ENCODE data around the gene OAS2. TPM values are rescaled to one million over a fixed set of nuclear protein-coding genes. Genes with fewer than 3 reads are reported as not detected.

The OAS2 gene
- total and polyA plus RNA-seq, 10 of the 15 experiments (the other 5 are each of a cell fraction or from before 2014, with no cell fraction given): 32.4 to 290 (median 90.2) TPM

DNA sequence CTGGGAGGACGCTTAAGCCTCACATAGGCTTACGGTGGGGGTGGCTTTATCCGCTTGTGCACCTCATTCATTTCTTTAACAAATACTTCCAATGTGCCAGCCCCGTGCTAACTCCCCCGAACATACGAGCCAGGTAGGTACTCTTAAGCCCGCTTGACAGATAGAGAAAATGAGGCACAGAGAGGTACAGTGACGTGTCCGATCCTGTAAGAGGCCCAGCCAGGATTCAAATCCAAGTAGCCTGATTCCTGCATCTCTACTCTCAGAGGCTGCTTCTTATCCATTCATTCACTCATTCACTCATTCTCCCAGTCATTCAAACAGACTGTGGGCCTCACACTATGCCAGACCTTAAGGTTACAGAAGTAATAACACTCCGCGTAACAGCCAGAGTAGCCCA lies 39.6 kb upstream of the OAS2 start:
- peak; percentile 10 for ATAC-seq
- intact Hi-C loops (cut with micrococcal nuclease; ENCODE audit: unreplicated experiment) (loop anchor here (1.0 kb wide), 2 partner anchors 31 to 40 kb away; partner anchors contain the start of gene OAS2), in situ Hi-C loops (cut with MboI) (no loop called here)
- Histone ChIP-seq H3K9me3 (replicated peaks; ENCODE audit: control insufficient read depth, insufficient read depth, low read length) (no peaks in the 10 kb centered on the region), H3K4me3 (peak overlapping the region; percentile 70), H3K9ac (ENCODE audit: control insufficient read depth, insufficient read depth, low read length) (peak overlapping the region; percentile 70), H4K20me1 (ENCODE audit: control insufficient read depth, insufficient read depth) (no peaks in the 10 kb centered on the region), H3K4me2 (ENCODE audit: control insufficient read depth, insufficient read depth) (peak overlapping the region; percentile 99), H2AFZ (ENCODE audit: control insufficient read depth, low read depth, low read length) (peak overlapping the region; percentile 78), H3K36me3 (ENCODE audit: control insufficient read depth in 2 of 2, insufficient read depth in 2 of 2, low read length in 1 of 2) (peaks cover 0 to 4% of the 10 kb centered on the region in 2 experiments; a peak in 2 of 4 replicates), H3K79me2 (ENCODE audit: control insufficient read depth, insufficient read depth, low read length) (peaks cover 26% of the 10 kb centered on the region), H3K27ac (ENCODE audit: control insufficient read depth, insufficient read depth) (peak overlapping the region; percentile 10; the same call in 1 of the 2 replicates), H3K4me1 (ENCODE audit: control insufficient read depth, insufficient read depth, low read length) (peaks cover 8% of the 10 kb centered on the region), H3K27me3 (replicated peaks in 1 of 2; ENCODE audit: control insufficient read depth in 2 of 2, insufficient read depth in 2 of 2, low read length in 1 of 2) (no peaks in the 10 kb centered on the region)
- ChIA-PET SMC1A (ENCODE audit: uncharacterized antibody, unreplicated experiment) (interaction anchor here (1.4 to 4.5 kb wide), 7 partner anchors 13 to 40 kb away, joined by 8 to 36 read pairs (median 17); partner anchors contain the start of genes OAS1 and OAS2), POLR2A (interaction anchor here (1.0 to 5.0 kb wide), 5 partner anchors 14 to 41 kb away, joined by 3 to 20 read pairs (median 11); partner anchors contain the start of genes OAS1 and OAS2), CTCF (interaction anchor here (0.9 to 2.1 kb wide), 4 partner anchors 11 to 54 kb away, joined by 3 to 9 read pairs (median 7); partner anchors contain the start of gene OAS2), RAD21 (ENCODE audit: unreplicated experiment) (interaction anchor here (1.1 to 2.8 kb wide), 4 partner anchors 14 to 39 kb away, joined by 6 to 19 read pairs (median 15); partner anchors contain the start of genes OAS1 and OAS2)
- FAIRE-seq: peak; percentile 31
- TSS peak; percentile 81 for BruUV-seq (replicated peaks)
- TF ChIP-seq IKZF2 (IDR thresholded peaks at IDR 0.05): no peak
- peak; percentile 84 for TF ChIP-seq ZNF24 (IDR thresholded peaks at IDR 0.05)
- DNase-seq (ENCODE audit: low read depth, low spot score): no peak
- WGBS (ENCODE audit: insufficient coverage, insufficient replicate concordance, low lambda C conversion rate, missing lambda C conversion rate): 18% methylated on average over 11 of the region's 11 CpGs

DNA sequence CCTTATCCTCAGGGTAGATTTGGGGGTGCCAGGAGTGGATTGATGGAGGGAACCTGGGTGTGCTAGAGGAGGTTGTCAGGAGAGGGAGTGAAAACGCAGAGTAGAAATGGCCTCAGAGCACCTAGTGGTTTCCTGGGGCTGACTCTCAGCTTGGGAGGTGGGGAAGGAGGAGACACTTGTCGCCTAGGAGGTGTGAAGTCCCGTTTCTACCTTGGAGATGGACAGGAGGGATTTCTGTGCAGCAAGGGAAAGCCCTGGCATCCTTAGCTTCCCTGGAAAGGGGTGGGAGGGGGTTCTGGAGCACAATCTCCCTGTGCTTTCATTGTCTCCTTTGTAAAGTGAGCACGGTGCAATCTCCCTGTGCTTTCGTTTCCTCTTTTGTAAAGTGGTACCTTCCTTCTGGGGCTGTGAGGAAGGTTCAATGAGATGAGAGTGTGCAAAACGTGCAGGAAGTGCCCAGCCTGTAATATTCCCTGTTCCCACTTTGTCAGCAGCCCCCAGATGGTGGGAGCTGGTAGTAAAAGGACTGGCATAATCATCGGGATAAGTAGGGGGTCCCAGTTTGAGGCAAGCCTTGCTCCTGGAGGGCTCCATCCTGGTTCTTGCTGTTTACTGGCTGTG lies 38.4 kb upstream of the OAS2 start:
- FAIRE-seq (peak; percentile 89), DNase-seq (ENCODE audit: low read depth, low spot score) (peak; percentile 65), ATAC-seq (peak; percentile 83)
- H3K27me3 ChIP-seq (replicated peaks in 1 of 2; ENCODE audit: control insufficient read depth in 2 of 2, insufficient read depth in 2 of 2, low read length in 1 of 2): no peaks in the 10 kb centered on the region
- SMC1A ChIA-PET (ENCODE audit: uncharacterized antibody, unreplicated experiment): interaction anchor here (1.4 to 4.5 kb wide), 6 partner anchors 9 to 39 kb away, joined by 4 to 36 read pairs (median 12); partner anchors contain the start of genes OAS1 and OAS2
- peak overlapping the region; percentile 99 for H3K4me2 ChIP-seq (ENCODE audit: control insufficient read depth, insufficient read depth)
- intact Hi-C loops (cut with micrococcal nuclease; ENCODE audit: unreplicated experiment): loop anchor here (1.0 kb wide), 1 partner anchor 38 kb away; the partner anchor contains the start of gene OAS2
- H4K20me1 ChIP-seq (ENCODE audit: control insufficient read depth, insufficient read depth): no peaks in the 10 kb centered on the region
- POLR2A ChIA-PET: interaction anchor here (0.6 to 5.0 kb wide), 6 partner anchors 11 to 42 kb away, joined by 3 to 20 read pairs (median 5); partner anchors contain the start of genes OAS1 and OAS2
- H3K9ac ChIP-seq (ENCODE audit: control insufficient read depth, insufficient read depth, low read length): peak overlapping the region; percentile 70
- H3K9me3 ChIP-seq (replicated peaks; ENCODE audit: control insufficient read depth, insufficient read depth, low read length): no peaks in the 10 kb centered on the region
- 1% methylated on average over 7 of the region's 7 CpGs for WGBS (ENCODE audit: insufficient coverage, insufficient replicate concordance, low lambda C conversion rate, missing lambda C conversion rate)
- peaks cover 8% of the 10 kb centered on the region for H3K4me1 ChIP-seq (ENCODE audit: control insufficient read depth, insufficient read depth, low read length)
- in situ Hi-C loops (cut with MboI): no loop called here
- CTCF ChIA-PET: interaction anchor here (1.0 to 2.8 kb wide), 7 partner anchors 14 to 161 kb away, joined by 3 to 16 read pairs (median 4); partner anchors contain the start of genes OAS1 and OAS2
- peaks cover 26% of the 10 kb centered on the region for H3K79me2 ChIP-seq (ENCODE audit: control insufficient read depth, insufficient read depth, low read length)
- H3K4me3 ChIP-seq: peak overlapping the region; percentile 70
- H3K27ac ChIP-seq (ENCODE audit: control insufficient read depth, insufficient read depth): peak overlapping the region; percentile 67
- H3K36me3 ChIP-seq (ENCODE audit: control insufficient read depth in 2 of 2, insufficient read depth in 2 of 2, low read length in 1 of 2): peaks cover 0 to 4% of the 10 kb centered on the region in 2 experiments; a peak in 2 of 4 replicates
- RAD21 ChIA-PET (ENCODE audit: unreplicated experiment): interaction anchor here (0.6 to 2.8 kb wide), 6 partner anchors 15 to 40 kb away, joined by 3 to 16 read pairs (median 6); partner anchors contain the start of genes OAS1 and OAS2
- H2AFZ ChIP-seq (ENCODE audit: control insufficient read depth, low read depth, low read length): peak overlapping the region; percentile 86
- no TSS peak for BruUV-seq (replicated peaks)
- TF ChIP-seq, protein P1, sequence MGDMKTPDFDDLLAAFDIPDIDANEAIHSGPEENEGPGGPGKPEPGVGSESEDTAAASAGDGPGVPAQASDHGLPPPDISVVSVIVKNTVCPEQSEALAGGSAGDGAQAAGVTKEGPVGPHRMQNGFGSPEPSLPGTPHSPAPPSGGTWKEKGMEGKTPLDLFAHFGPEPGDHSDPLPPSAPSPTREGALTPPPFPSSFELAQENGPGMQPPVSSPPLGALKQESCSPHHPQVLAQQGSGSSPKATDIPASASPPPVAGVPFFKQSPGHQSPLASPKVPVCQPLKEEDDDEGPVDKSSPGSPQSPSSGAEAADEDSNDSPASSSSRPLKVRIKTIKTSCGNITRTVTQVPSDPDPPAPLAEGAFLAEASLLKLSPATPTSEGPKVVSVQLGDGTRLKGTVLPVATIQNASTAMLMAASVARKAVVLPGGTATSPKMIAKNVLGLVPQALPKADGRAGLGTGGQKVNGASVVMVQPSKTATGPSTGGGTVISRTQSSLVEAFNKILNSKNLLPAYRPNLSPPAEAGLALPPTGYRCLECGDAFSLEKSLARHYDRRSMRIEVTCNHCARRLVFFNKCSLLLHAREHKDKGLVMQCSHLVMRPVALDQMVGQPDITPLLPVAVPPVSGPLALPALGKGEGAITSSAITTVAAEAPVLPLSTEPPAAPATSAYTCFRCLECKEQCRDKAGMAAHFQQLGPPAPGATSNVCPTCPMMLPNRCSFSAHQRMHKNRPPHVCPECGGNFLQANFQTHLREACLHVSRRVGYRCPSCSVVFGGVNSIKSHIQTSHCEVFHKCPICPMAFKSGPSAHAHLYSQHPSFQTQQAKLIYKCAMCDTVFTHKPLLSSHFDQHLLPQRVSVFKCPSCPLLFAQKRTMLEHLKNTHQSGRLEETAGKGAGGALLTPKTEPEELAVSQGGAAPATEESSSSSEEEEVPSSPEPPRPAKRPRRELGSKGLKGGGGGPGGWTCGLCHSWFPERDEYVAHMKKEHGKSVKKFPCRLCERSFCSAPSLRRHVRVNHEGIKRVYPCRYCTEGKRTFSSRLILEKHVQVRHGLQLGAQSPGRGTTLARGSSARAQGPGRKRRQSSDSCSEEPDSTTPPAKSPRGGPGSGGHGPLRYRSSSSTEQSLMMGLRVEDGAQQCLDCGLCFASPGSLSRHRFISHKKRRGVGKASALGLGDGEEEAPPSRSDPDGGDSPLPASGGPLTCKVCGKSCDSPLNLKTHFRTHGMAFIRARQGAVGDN (IDR thresholded peaks at IDR 0.05): no peak
- 0 out of 2 replicates have a peak, but pooled peaks have one; percentile 14 for TF ChIP-seq BACH1 (IDR thresholded peaks at IDR 0.05; ENCODE audit: borderline replicate concordance)
- peak; percentile 71 for TF ChIP-seq ATF7 (IDR thresholded peaks at IDR 0.05; ENCODE audit: low read depth)
- TF ChIP-seq NBN (IDR thresholded peaks at IDR 0.05): peak; percentile 60
- peak; percentile 72 to 84; a peak in 3 of 4 replicates for TF ChIP-seq BHLHE40 (IDR thresholded peaks at IDR 0.05; ENCODE audit: borderline replicate concordance in 1 of 2, low read depth in 2 of 2, low read length in 1 of 2)
- TF ChIP-seq IRF4 (IDR thresholded peaks at IDR 0.05; ENCODE audit: low read depth, low read length): peak; percentile 71; the same call in 1 of the 2 replicates
- peak; percentile 62; the same call in 1 of the 2 replicates for TF ChIP-seq FOXK2 (IDR thresholded peaks at IDR 0.05)
- TF ChIP-seq SIN3A (IDR thresholded peaks at IDR 0.05; ENCODE audit: low read depth, low read length): 0 out of 2 replicates have a peak, but pooled peaks have one; percentile 3
- TF ChIP-seq ZNF207 (IDR thresholded peaks at IDR 0.05; ENCODE audit: borderline replicate concordance): peak; percentile 26; the same call in 1 of the 2 replicates
